ENCODE data around the gene SH3D21. TPM values are rescaled to one million over a fixed set of nuclear protein-coding genes. Genes with fewer than 3 reads are reported as not detected.

SH3D21 gene
- polyA plus RNA-seq, 1 donor from 2014 or later = 2.6 TPM

DNA sequence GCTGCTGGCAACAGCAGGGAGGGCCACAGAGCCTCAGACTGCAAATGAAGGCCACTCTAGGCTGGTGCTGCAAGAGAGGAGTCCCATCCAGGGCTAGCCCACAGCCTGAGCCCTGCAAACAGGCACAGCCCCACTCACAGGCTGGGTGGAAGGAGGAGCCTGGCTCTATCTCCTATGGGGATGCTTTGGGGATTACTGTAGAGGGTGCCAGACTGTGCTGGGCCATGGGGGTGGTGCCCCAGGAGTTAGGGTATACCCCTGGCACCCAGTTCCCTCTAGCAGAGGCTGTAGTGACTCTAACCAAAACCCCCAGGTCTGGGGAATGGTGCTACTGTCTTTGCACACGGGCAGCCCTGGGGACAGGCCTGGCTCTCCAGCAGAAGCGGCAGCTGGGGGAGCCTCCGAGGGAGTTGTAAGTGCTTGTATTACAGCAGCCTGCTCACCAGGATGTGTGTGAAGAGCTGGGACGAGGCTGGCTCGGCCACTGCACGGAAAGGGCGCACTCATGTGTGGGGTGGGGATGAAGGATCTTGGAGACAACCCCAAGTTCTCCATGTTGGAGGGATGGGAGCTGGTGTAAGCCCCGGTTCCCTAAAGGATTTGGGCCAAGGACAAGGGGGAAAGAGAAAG lies 40.7 kb downstream of the SH3D21 start:
- Histone ChIP-seq H3K9me3 (ENCODE audit: low read length) (no peaks in the 10 kb centered on the region), H2AFZ (ENCODE audit: low read depth, low read length) (no peak overlapping the region), H3K4me2 (ENCODE audit: low read length) (no peak overlapping the region), H3K4me3 (ENCODE audit: low read length) (no peak overlapping the region), H4K20me1 (ENCODE audit: insufficient read depth) (no peaks in the 10 kb centered on the region), H3K27ac (ENCODE audit: low read length) (no peak overlapping the region), H3K9me2 (ENCODE audit: insufficient read depth, low read length) (no peaks in the 10 kb centered on the region), H3F3A (ENCODE audit: insufficient read depth, low read length, poor library complexity, severe bottlenecking) (no peaks in the 10 kb centered on the region), H3K79me2 (replicated peaks; ENCODE audit: insufficient read depth, low read length) (no peaks in the 10 kb centered on the region), H3K36me3 (ENCODE audit: insufficient read depth, low read length) (peaks cover 5% of the 10 kb centered on the region), H3K27me3 (ENCODE audit: insufficient read depth, low read depth, low read length) (no peaks in the 10 kb centered on the region), H3K9ac (ENCODE audit: low read length) (no peak overlapping the region)
- TF ChIP-seq, protein P1, sequence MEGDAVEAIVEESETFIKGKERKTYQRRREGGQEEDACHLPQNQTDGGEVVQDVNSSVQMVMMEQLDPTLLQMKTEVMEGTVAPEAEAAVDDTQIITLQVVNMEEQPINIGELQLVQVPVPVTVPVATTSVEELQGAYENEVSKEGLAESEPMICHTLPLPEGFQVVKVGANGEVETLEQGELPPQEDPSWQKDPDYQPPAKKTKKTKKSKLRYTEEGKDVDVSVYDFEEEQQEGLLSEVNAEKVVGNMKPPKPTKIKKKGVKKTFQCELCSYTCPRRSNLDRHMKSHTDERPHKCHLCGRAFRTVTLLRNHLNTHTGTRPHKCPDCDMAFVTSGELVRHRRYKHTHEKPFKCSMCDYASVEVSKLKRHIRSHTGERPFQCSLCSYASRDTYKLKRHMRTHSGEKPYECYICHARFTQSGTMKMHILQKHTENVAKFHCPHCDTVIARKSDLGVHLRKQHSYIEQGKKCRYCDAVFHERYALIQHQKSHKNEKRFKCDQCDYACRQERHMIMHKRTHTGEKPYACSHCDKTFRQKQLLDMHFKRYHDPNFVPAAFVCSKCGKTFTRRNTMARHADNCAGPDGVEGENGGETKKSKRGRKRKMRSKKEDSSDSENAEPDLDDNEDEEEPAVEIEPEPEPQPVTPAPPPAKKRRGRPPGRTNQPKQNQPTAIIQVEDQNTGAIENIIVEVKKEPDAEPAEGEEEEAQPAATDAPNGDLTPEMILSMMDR (IDR thresholded peaks at IDR 0.05; ENCODE audit: poor library complexity, severe bottlenecking) = no peak
- no peak for TF ChIP-seq EZH2 (IDR thresholded peaks at IDR 0.05; ENCODE audit: borderline replicate concordance, insufficient read depth, low read length, poor library complexity, severe bottlenecking)

GRCh38 chr1:36349241-36349671 lies 43.1 kb downstream of the SH3D21 start:
- Histone ChIP-seq H3K9ac (ENCODE audit: low read length) (no peak overlapping the region), H3K79me2 (replicated peaks; ENCODE audit: insufficient read depth, low read length) (no peaks in the 10 kb centered on the region)

More at GRCh38 chr1:36349241-36349671, 43.1 kb downstream of the SH3D21 start:
- H3K27me3 ChIP-seq (ENCODE audit: insufficient read depth, low read depth, low read length) = no peaks in the 10 kb centered on the region
- no peaks in the 10 kb centered on the region for H3K9me3 ChIP-seq (ENCODE audit: low read length)
- no peaks in the 10 kb centered on the region for H3F3A ChIP-seq (ENCODE audit: insufficient read depth, low read length, poor library complexity, severe bottlenecking)
- H4K20me1 ChIP-seq (ENCODE audit: insufficient read depth) = no peaks in the 10 kb centered on the region
- no peak overlapping the region for H2AFZ ChIP-seq (ENCODE audit: low read depth, low read length)
- no peaks in the 10 kb centered on the region for H3K9me2 ChIP-seq (ENCODE audit: insufficient read depth, low read length)
- no peak overlapping the region for H3K27ac ChIP-seq (ENCODE audit: low read length)
- TF ChIP-seq SMC3 (conservative IDR thresholded peaks at IDR 0.05; ENCODE audit: poor library complexity) = no peak
- TF ChIP-seq TAF1 (IDR thresholded peaks at IDR 0.05; ENCODE audit: low read depth) = no peak
- TF ChIP-seq, protein P1 (IDR thresholded peaks at IDR 0.05; ENCODE audit: poor library complexity, severe bottlenecking) = no peak
- TF ChIP-seq EP300 (conservative IDR thresholded peaks at IDR 0.05; ENCODE audit: poor library complexity, severe bottlenecking) = no peak
- TF ChIP-seq REST (IDR thresholded peaks at IDR 0.05; ENCODE audit: borderline replicate concordance) = no peak
- no peak for TF ChIP-seq EZH2 (IDR thresholded peaks at IDR 0.05; ENCODE audit: borderline replicate concordance, insufficient read depth, low read length, poor library complexity, severe bottlenecking)
- TF ChIP-seq POLR2AphosphoS5 (IDR thresholded peaks at IDR 0.05) = no peak
- TF ChIP-seq RAD21 (conservative IDR thresholded peaks at IDR 0.05) = no peak
- no peak for TF ChIP-seq MXI1 (conservative IDR thresholded peaks at IDR 0.05; ENCODE audit: poor library complexity, severe bottlenecking)
- H3K36me3 ChIP-seq (ENCODE audit: insufficient read depth, low read length) = peaks cover 5% of the 10 kb centered on the region
- no peak overlapping the region for H3K4me3 ChIP-seq (ENCODE audit: low read length)
- no peak overlapping the region for H3K4me2 ChIP-seq (ENCODE audit: low read length)

Data from neural cell (in vitro differentiated cells).